ENCODE results near the gene USH2A. TPM values are rescaled to one million over a fixed set of nuclear protein-coding genes. Genes with fewer than 3 reads are reported as not detected.

USH2A gene
- total RNA-seq, 1 experiment from 2014 or later = not detected

DNA sequence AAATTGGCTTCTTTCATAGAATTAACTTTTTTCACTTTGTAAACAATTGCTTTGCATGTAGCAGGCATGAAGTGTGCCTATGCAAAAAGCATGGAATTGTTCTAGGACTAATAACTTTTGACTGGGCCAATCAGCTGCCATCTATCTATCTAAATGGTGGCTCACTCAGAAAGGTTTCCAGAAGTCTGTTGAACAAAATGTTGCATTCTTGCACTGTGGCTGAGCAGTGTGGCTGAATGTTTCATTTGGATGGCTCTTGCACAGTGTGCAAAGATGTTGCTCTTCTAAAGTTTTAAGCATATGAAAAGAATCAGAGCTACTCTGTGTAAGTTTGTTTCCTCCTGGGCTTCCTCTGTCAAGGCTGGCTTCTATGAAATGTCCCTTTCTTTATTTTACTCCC lies 642.6 kb downstream of the USH2A start:
- intact Hi-C loops (cut with micrococcal nuclease; ENCODE audit: unreplicated experiment) = no loop called here
- Histone ChIP-seq H3K36me3 (ENCODE audit: insufficient read depth, low read length, poor library complexity, severe bottlenecking) (no peaks in the 10 kb centered on the region), H3K4me3 (ENCODE audit: low read depth, low read length, poor library complexity, severe bottlenecking) (no peak overlapping the region), H3K27me3 (replicated peaks; ENCODE audit: insufficient read depth, low read depth, low read length, poor library complexity) (peaks cover 11% of the 10 kb centered on the region), H3K27ac (ENCODE audit: low read depth, low read length, poor library complexity, severe bottlenecking) (no peak overlapping the region), H3K4me1 (ENCODE audit: insufficient read depth, low read length, poor library complexity, severe bottlenecking) (no peaks in the 10 kb centered on the region), H3K9me3 (ENCODE audit: low read depth, low read length, poor library complexity, severe bottlenecking) (no peaks in the 10 kb centered on the region)
- no peak for DNase-seq (ENCODE audit: low spot score)
- TF ChIP-seq, protein P1, sequence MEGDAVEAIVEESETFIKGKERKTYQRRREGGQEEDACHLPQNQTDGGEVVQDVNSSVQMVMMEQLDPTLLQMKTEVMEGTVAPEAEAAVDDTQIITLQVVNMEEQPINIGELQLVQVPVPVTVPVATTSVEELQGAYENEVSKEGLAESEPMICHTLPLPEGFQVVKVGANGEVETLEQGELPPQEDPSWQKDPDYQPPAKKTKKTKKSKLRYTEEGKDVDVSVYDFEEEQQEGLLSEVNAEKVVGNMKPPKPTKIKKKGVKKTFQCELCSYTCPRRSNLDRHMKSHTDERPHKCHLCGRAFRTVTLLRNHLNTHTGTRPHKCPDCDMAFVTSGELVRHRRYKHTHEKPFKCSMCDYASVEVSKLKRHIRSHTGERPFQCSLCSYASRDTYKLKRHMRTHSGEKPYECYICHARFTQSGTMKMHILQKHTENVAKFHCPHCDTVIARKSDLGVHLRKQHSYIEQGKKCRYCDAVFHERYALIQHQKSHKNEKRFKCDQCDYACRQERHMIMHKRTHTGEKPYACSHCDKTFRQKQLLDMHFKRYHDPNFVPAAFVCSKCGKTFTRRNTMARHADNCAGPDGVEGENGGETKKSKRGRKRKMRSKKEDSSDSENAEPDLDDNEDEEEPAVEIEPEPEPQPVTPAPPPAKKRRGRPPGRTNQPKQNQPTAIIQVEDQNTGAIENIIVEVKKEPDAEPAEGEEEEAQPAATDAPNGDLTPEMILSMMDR (conservative IDR thresholded peaks at IDR 0.05; ENCODE audit: low read depth, low read length) = no peak
- no peak for TF ChIP-seq EZH2 (IDR thresholded peaks at IDR 0.05; ENCODE audit: borderline replicate concordance, low read depth, low read length, poor library complexity, severe bottlenecking)
- ChIA-PET CTCF (no interaction called here), POLR2A (ENCODE audit: low non-redundant PET) (no interaction called here)
- no TSS peak for BruUV-seq (replicated peaks)

- POLR2A ChIA-PET (ENCODE audit: low non-redundant PET) = no interaction called here
- BruUV-seq (replicated peaks) = no TSS peak
Measured at GRCh38 chr1:215780139-215780538, 643.1 kb downstream of the USH2A start.

DNA sequence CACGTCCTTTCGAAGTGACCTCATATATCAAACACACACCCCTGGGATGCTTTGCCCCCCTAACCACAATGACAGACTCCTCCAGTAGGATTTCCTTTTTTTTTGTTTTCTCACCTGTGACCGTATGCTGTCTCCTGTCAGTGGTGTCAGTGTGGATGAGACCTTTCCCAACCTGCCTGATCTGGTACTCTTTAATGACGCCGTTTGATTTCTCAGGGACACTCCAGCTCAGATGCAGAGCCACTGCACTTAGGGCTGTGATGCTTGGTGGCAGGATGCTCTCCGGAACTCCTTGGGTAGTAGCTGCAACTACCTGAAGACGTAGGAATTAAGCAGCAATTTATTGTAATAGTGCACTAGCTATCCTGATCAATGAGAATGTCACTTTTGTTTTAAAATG lies 643.5 kb downstream of the USH2A start:
- DNase-seq (ENCODE audit: low spot score) = no peak
- BruUV-seq (replicated peaks) = no TSS peak
- H3K9me3 ChIP-seq (ENCODE audit: low read depth, low read length, poor library complexity, severe bottlenecking) = no peaks in the 10 kb centered on the region
- POLR2A ChIA-PET (ENCODE audit: low non-redundant PET) = no interaction called here
- CTCF ChIA-PET = no interaction called here
- peaks cover 11% of the 10 kb centered on the region for H3K27me3 ChIP-seq (replicated peaks; ENCODE audit: insufficient read depth, low read depth, low read length, poor library complexity)
- H3K4me1 ChIP-seq (ENCODE audit: insufficient read depth, low read length, poor library complexity, severe bottlenecking) = no peaks in the 10 kb centered on the region
- no peak for TF ChIP-seq EZH2 (IDR thresholded peaks at IDR 0.05; ENCODE audit: borderline replicate concordance, low read depth, low read length, poor library complexity, severe bottlenecking)
- TF ChIP-seq, protein P1 (conservative IDR thresholded peaks at IDR 0.05; ENCODE audit: low read depth, low read length) = no peak
- no peaks in the 10 kb centered on the region for H3K36me3 ChIP-seq (ENCODE audit: insufficient read depth, low read length, poor library complexity, severe bottlenecking)
- H3K4me3 ChIP-seq (ENCODE audit: low read depth, low read length, poor library complexity, severe bottlenecking) = no peak overlapping the region
- H3K27ac ChIP-seq (ENCODE audit: low read depth, low read length, poor library complexity, severe bottlenecking) = no peak overlapping the region
- intact Hi-C loops (cut with micrococcal nuclease; ENCODE audit: unreplicated experiment) = no loop called here

More at GRCh38 chr1:215780139-215780538, 643.1 kb downstream of the USH2A start:
- H3K27ac ChIP-seq (ENCODE audit: low read depth, low read length, poor library complexity, severe bottlenecking) = no peak overlapping the region
- TF ChIP-seq, protein P1 (conservative IDR thresholded peaks at IDR 0.05; ENCODE audit: low read depth, low read length) = no peak
- TF ChIP-seq EZH2 (IDR thresholded peaks at IDR 0.05; ENCODE audit: borderline replicate concordance, low read depth, low read length, poor library complexity, severe bottlenecking) = no peak
- H3K36me3 ChIP-seq (ENCODE audit: insufficient read depth, low read length, poor library complexity, severe bottlenecking) = no peaks in the 10 kb centered on the region
- H3K4me3 ChIP-seq (ENCODE audit: low read depth, low read length, poor library complexity, severe bottlenecking) = no peak overlapping the region
- intact Hi-C loops (cut with micrococcal nuclease; ENCODE audit: unreplicated experiment) = no loop called here
- CTCF ChIA-PET = no interaction called here
- no peak for DNase-seq (ENCODE audit: low spot score)
- H3K27me3 ChIP-seq (replicated peaks; ENCODE audit: insufficient read depth, low read depth, low read length, poor library complexity) = peaks cover 11% of the 10 kb centered on the region
- H3K4me1 ChIP-seq (ENCODE audit: insufficient read depth, low read length, poor library complexity, severe bottlenecking) = no peaks in the 10 kb centered on the region
- H3K9me3 ChIP-seq (ENCODE audit: low read depth, low read length, poor library complexity, severe bottlenecking) = no peaks in the 10 kb centered on the region

Measured in A673 (cell line).